ENCODE results near the gene GRAMD4. TPM values are rescaled to one million over a fixed set of nuclear protein-coding genes. Genes with fewer than 3 reads are reported as not detected.

The GRAMD4 gene
- total and polyA plus RNA-seq, 10 donors = 16.0 to 46.1 (median 28.6) TPM

GRCh38 chr22:46595545-46595944 is 24.6 kb upstream of the GRAMD4 start:
- intact Hi-C loops (cut with DNase I; ENCODE audit: low total_unique reads) = no loop called here
- WGBS, 5 donors = 80 to 90% (median 82%) methylated on average over 3 to 8 of the region's 8 CpGs
- H3K27me3 ChIP-seq (replicated peaks in 1 of 7) = no peaks in the 10 kb centered on the region
- H3K4me1 ChIP-seq = peaks cover 7 to 88% (median 54%) of the 10 kb centered on the region in 6 donors
- H3K9me3 ChIP-seq = no peaks in the 10 kb centered on the region
- H3K36me3 ChIP-seq = no peaks in the 10 kb centered on the region
- TF ChIP-seq POLR2AphosphoS5 (IDR thresholded peaks at IDR 0.05) (no peak), POLR2A (IDR thresholded peaks at IDR 0.05) (no peak), CTCF (IDR thresholded peaks at IDR 0.05 in 8 of 11, conservative IDR thresholded peaks at IDR 0.05 in 3 of 11) (no peak)
- H3K27ac ChIP-seq = peak overlapping the region in 1 of 8 donors; percentile 51
- DNase-seq = peak; percentile 74
- H3K4me3 ChIP-seq = no peak overlapping the region

GRCh38 chr22:46596032-46596441 is 24.1 kb upstream of the GRAMD4 start:
- no peaks in the 10 kb centered on the region for H3K36me3 ChIP-seq
- H3K4me1 ChIP-seq = peaks cover 7 to 88% (median 55%) of the 10 kb centered on the region in 6 donors
- 52 to 80% (median 71%) methylated on average over 10 of the region's 10 CpGs for WGBS, 5 donors
- peak overlapping the region in 3 of 8 donors; percentile 16 to 51 (median 32) for H3K27ac ChIP-seq
- no peaks in the 10 kb centered on the region for H3K9me3 ChIP-seq
- peak; percentile 80 for DNase-seq
- intact Hi-C loops (cut with DNase I; ENCODE audit: low total_unique reads) = no loop called here
- no peak overlapping the region for H3K4me3 ChIP-seq
- TF ChIP-seq POLR2AphosphoS5 (IDR thresholded peaks at IDR 0.05) = peak; percentile 34 to 51 (median 41)
- TF ChIP-seq CTCF (IDR thresholded peaks at IDR 0.05 in 8 of 11, conservative IDR thresholded peaks at IDR 0.05 in 3 of 11) = no peak
- no peaks in the 10 kb centered on the region for H3K27me3 ChIP-seq (replicated peaks in 1 of 7)

DNA sequence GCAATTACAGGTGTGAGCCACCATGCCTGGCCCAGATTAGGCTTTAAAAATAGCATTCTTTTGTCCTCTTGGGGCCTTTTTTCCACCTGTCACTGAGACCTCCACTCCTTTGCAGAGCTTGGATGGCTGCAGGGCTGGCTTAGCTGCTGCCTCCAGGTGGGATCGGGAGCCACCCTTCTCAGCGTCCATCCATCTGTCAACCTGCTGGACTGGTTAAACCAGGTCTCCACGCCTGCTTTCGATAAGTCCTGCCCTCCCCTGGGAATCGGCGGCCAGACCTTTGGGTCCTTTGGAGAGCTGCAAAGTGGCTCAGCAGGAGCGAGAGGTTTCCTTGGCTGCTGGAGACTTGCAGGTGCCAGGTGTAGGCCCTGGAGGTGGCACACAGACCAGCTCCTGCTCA is 23.4 kb upstream of the GRAMD4 start:
- H3K4me1 ChIP-seq = peaks cover 7 to 88% (median 52%) of the 10 kb centered on the region in 6 donors
- 86 to 94% (median 88%) methylated on average over 7 of the region's 7 CpGs for WGBS, 5 donors

DNA sequence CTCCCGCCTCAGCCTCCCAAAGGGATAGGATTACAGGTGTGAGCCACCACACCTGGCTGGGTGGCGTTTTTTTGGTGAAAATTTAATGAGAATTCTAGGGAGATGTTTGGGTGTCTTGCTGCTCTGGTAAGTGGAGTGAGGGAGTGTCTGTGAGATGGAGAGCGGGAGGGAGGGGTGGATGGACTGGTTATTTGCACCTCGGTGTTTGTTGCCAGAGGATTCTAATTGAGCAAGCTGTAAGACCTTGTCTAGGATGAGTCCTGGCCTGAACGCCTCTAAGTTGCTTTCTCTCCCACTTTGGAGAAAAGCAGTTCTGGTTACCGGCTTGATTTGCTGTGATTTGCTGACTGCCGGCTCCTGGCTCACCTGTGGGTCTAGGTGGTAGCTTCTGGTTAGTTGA is 22.0 kb upstream of the GRAMD4 start:
- no peaks in the 10 kb centered on the region for H3K9me3 ChIP-seq
- TF ChIP-seq POLR2A (IDR thresholded peaks at IDR 0.05) (no peak), CTCF (IDR thresholded peaks at IDR 0.05 in 8 of 11, conservative IDR thresholded peaks at IDR 0.05 in 3 of 11) (no peak), POLR2AphosphoS5 (IDR thresholded peaks at IDR 0.05) (no peak)
- WGBS, 5 donors = 86 to 93% (median 90%) methylated on average over 7 of the region's 7 CpGs
- H3K27me3 ChIP-seq (replicated peaks in 1 of 7) = no peaks in the 10 kb centered on the region
- H3K36me3 ChIP-seq = no peaks in the 10 kb centered on the region
- peaks cover 0 to 86% (median 41%) of the 10 kb centered on the region in 6 donors for H3K4me1 ChIP-seq
- no peak for DNase-seq
- H3K4me3 ChIP-seq = no peak overlapping the region
- H3K27ac ChIP-seq = peak overlapping the region in 1 of 8 donors; percentile 71
- intact Hi-C loops (cut with DNase I; ENCODE audit: low total_unique reads) = no loop called here

More for the DNA sequence above, 23.4 kb upstream of the GRAMD4 start:
- DNase-seq = peak; percentile 73
- peak overlapping the region in 2 of 8 donors; percentile 16 to 51 for H3K27ac ChIP-seq
- no peaks in the 10 kb centered on the region for H3K36me3 ChIP-seq
- intact Hi-C loops (cut with DNase I; ENCODE audit: low total_unique reads) = no loop called here
- TF ChIP-seq POLR2AphosphoS5 (IDR thresholded peaks at IDR 0.05) = no peak
- no peak for TF ChIP-seq POLR2A (IDR thresholded peaks at IDR 0.05)
- TF ChIP-seq CTCF (IDR thresholded peaks at IDR 0.05 in 8 of 11, conservative IDR thresholded peaks at IDR 0.05 in 3 of 11) = no peak
- no peak overlapping the region for H3K4me3 ChIP-seq
- no peaks in the 10 kb centered on the region for H3K27me3 ChIP-seq (replicated peaks in 1 of 7)
- no peaks in the 10 kb centered on the region for H3K9me3 ChIP-seq
